ENCODE results near the gene PRR27.
"Not testable (repeated sequence)": the region's sequence is repeated elsewhere in the genome, so short reads cannot be mapped to it uniquely, and the experiment has no call there.

- not testable (repeated sequence) for TF ChIP-seq CTCF (conservative IDR thresholded peaks at IDR 0.05); ZFX (IDR thresholded peaks at IDR 0.05)
These were observed 58.7 kb downstream of the PRR27 start for GRCh38 chr4:70212752-70213151.

Data from C4-2B (cell line).